KMS-11 (cell line): ENCODE results near the gene PSMA7.

ENCODE experiments used
- H2AFZ ChIP-seq: fragments of 200-600 bp; sonication (generic); 2 replicates; pipeline ENCODE4 v1.6.1; 2016; ENCODE audit warnings: antibody characterized with exemption, mixed run types, low read depth
- H3K27ac ChIP-seq: fragments of 200-600 bp; sonication (generic); 2 replicates; pipeline ENCODE4 v1.6.1; 2016; ENCODE audit warnings: mild to moderate bottlenecking, mixed run types
- H3K27me3 ChIP-seq: fragments of 200-600 bp; sonication (generic); 2 replicates; pipeline ENCODE4 v1.6.1; 2017; ENCODE audit warnings: mild to moderate bottlenecking, low read depth, mixed run types, moderate library complexity; ENCODE audit not compliant: insufficient read depth
- H3K36me3 ChIP-seq: fragments of 200-600 bp; sonication (generic); 2 replicates; pipeline ENCODE4 v1.6.1; 2017; ENCODE audit warnings: mild to moderate bottlenecking, mixed run types; ENCODE audit not compliant: insufficient read depth
- H3K4me1 ChIP-seq: fragments of 200-600 bp; sonication (generic); 2 replicates; pipeline ENCODE4 v1.6.1; 2016; ENCODE audit warnings: mild to moderate bottlenecking, low read depth, mixed run types; ENCODE audit not compliant: poor library complexity, severe bottlenecking
- H3K4me2 ChIP-seq: fragments of 200-600 bp; sonication (generic); 2 replicates; pipeline ENCODE4 v1.7.0; 2016; ENCODE audit warnings: mild to moderate bottlenecking, mixed run types
- H3K4me3 ChIP-seq: fragments of 200-600 bp; sonication (generic); IDR thresholded peaks from 2 replicates; pipeline ENCODE4 v1.6.1; 2017; ENCODE audit warnings: low read depth, low read length, mixed read lengths; ENCODE audit not compliant: insufficient read depth
- H3K79me2 ChIP-seq: fragments of 200-600 bp; sonication (generic); 2 replicates; pipeline ENCODE4 v1.6.1; 2016; ENCODE audit warnings: low read depth, mixed run types; ENCODE audit not compliant: insufficient read depth
- H3K9ac ChIP-seq: fragments of 200-600 bp; sonication (generic); 2 replicates; pipeline ENCODE4 v1.6.1; 2016; ENCODE audit warnings: mild to moderate bottlenecking, mixed run types
- H4K20me1 ChIP-seq: fragments of 200-600 bp; sonication (generic); 2 replicates; pipeline ENCODE4 v1.6.1; 2016; ENCODE audit warnings: mild to moderate bottlenecking, mixed run types; ENCODE audit not compliant: insufficient read depth
- CTCF ChIP-seq: fragments of 200-600 bp; sonication (generic); conservative IDR thresholded peaks from 2 replicates; pipeline ENCODE4 v1.6.1; 2017; ENCODE audit warnings: low read depth, mild to moderate bottlenecking, antibody characterized with exemption, low read length, moderate library complexity, mixed read lengths

PSMA7 gene

GRCh38 chr20:62177307-62177706 lies 34.1 kb upstream of the PSMA7 start:
- TF ChIP-seq CTCF, result no peak
- H3K27me3 ChIP-seq, result no peaks in the 10 kb centered on the region
- H3K36me3 ChIP-seq, result no peaks in the 10 kb centered on the region
- no peak overlapping the region for H3K27ac ChIP-seq
- H4K20me1 ChIP-seq, result no peaks in the 10 kb centered on the region; the same call in 1 of the 2 replicates
- H2AFZ ChIP-seq, result no peak overlapping the region
- peaks cover 10% of the 10 kb centered on the region for H3K4me1 ChIP-seq
- no peak overlapping the region for H3K4me2 ChIP-seq
- no peak overlapping the region for H3K4me3 ChIP-seq
- H3K79me2 ChIP-seq, result no peaks in the 10 kb centered on the region
- no peak overlapping the region for H3K9ac ChIP-seq

- Histone ChIP-seq H3K4me2 (no peak overlapping the region), H3K79me2 (no peaks in the 10 kb centered on the region), H2AFZ (no peak overlapping the region), H3K27ac (no peak overlapping the region), H3K4me3 (no peak overlapping the region), H4K20me1 (no peaks in the 10 kb centered on the region; the same call in 1 of the 2 replicates), H3K9ac (no peak overlapping the region), H3K36me3 (no peaks in the 10 kb centered on the region), H3K27me3 (no peaks in the 10 kb centered on the region), H3K4me1 (peaks cover 5% of the 10 kb centered on the region)
- no peak for TF ChIP-seq CTCF
Measured at GRCh38 chr20:62176866-62177265, 33.7 kb upstream of the PSMA7 start.

- H3K79me2 ChIP-seq, result no peaks in the 10 kb centered on the region
- no peak overlapping the region for H2AFZ ChIP-seq
- H3K36me3 ChIP-seq, result no peaks in the 10 kb centered on the region
- H3K4me3 ChIP-seq, result no peak overlapping the region
- TF ChIP-seq CTCF, result no peak
- H3K4me2 ChIP-seq, result no peak overlapping the region
- H3K9ac ChIP-seq, result no peak overlapping the region
- H3K27me3 ChIP-seq, result no peaks in the 10 kb centered on the region
- H4K20me1 ChIP-seq, result no peaks in the 10 kb centered on the region; the same call in 1 of the 2 replicates
- no peaks in the 10 kb centered on the region for H3K4me1 ChIP-seq
- no peak overlapping the region for H3K27ac ChIP-seq
Measured at GRCh38 chr20:62175711-62176110, 32.5 kb upstream of the PSMA7 start.

GRCh38 chr20:62174870-62175624 lies 31.9 kb upstream of the PSMA7 start:
- no peak overlapping the region for H3K4me2 ChIP-seq
- TF ChIP-seq CTCF, result no peak
- H3K36me3 ChIP-seq, result no peaks in the 10 kb centered on the region

More at GRCh38 chr20:62174870-62175624, 31.9 kb upstream of the PSMA7 start:
- no peaks in the 10 kb centered on the region; the same call in 1 of the 2 replicates for H4K20me1 ChIP-seq
- no peak overlapping the region for H2AFZ ChIP-seq
- H3K4me3 ChIP-seq, result no peak overlapping the region
- no peak overlapping the region for H3K27ac ChIP-seq
- H3K79me2 ChIP-seq, result no peaks in the 10 kb centered on the region
- no peaks in the 10 kb centered on the region for H3K27me3 ChIP-seq
- no peaks in the 10 kb centered on the region for H3K4me1 ChIP-seq
- no peak overlapping the region for H3K9ac ChIP-seq
